Heart right ventricle (tissue), 16 donors: Measurements from ENCODE around the gene MYZAP. TPM values are rescaled to one million over a fixed set of nuclear protein-coding genes. Genes with fewer than 3 reads are reported as not detected.

Experiments
- ATAC-seq, 8 donors: fragments of 200-7000 bp; cut with Tn5 transposase; one replicate each; pipeline ENCODE4 v1.9.1; 2020; ENCODE audit warnings: mild to moderate bottlenecking in 8 of 8, moderate library complexity in 8 of 8, moderate number of reproducible peaks in 1 of 8
- DNase-seq, 2 donors: peaks; one replicate each; pipeline ENCODE4 v3.0.0-alpha.2; 2020
- H3K27ac ChIP-seq, 10 donors: fragments of 200-600 bp; sonication (generic) in 2 of 10; one replicate each; pipeline versions ENCODE4 v1.5.0 to v1.8.0; 2020 to 2022; ENCODE audit warnings: mild to moderate bottlenecking in 3 of 10
- H3K27me3 ChIP-seq, 7 donors: fragments of 200-600 bp; one replicate each; pipeline ENCODE4 v1.8.0; 2021 to 2022; ENCODE audit warnings: mild to moderate bottlenecking in 2 of 7
- H3K36me3 ChIP-seq, 9 donors: fragments of 200-600 bp; sonication (generic) in 1 of 9; one replicate each; pipeline versions ENCODE4 v1.5.0 to v1.8.0; 2020 to 2022; ENCODE audit warnings: mild to moderate bottlenecking in 2 of 9
- H3K4me1 ChIP-seq, 9 donors: fragments of 200-600 bp; sonication (generic) in 1 of 9; one replicate each; pipeline versions ENCODE4 v1.5.0 to v1.8.0; 2020 to 2022; ENCODE audit warnings: mild to moderate bottlenecking in 4 of 9
- H3K4me3 ChIP-seq, 10 donors: fragments of 200-600 bp; sonication (generic) in 2 of 10; one replicate each; pipeline versions ENCODE4 v1.5.0 to v1.8.0; 2020 to 2022; ENCODE audit warnings: mild to moderate bottlenecking in 7 of 10, moderate library complexity in 2 of 10
- H3K9me3 ChIP-seq, 11 donors: fragments of 200-600 bp in 10 of 11; sonication (generic) in 2 of 11; one replicate each; pipeline versions ENCODE4 v1.5.0 to v1.8.0; 2013 to 2022; ENCODE audit warnings: mild to moderate bottlenecking in 2 of 11, control low read depth in 1 of 11, moderate library complexity in 1 of 11
- WGBS, 2 donors: extraction: QIAGEN DNeasy Blood & Tissue Kit; methylation state at CpG; one replicate each; pipeline ENCODE4 v1.1.7; 2013; ENCODE audit warnings: inconsistent platforms in 1 of 2; 5-methylcytosine and 5-hydroxymethylcytosine counted together
- intact Hi-C, 10 donors: fragments of 100-400 bp; cut with DNase I; formaldehyde crosslinking; loops; one replicate each; pipeline versions ENCODE4 v1.11.1 to v1.14.2; 2022
- polyA plus RNA-seq, 2 donors: library from polyadenylated mRNA; stranded (reverse); fragments of 200-250 nt; gene quantifications; one replicate each; pipeline ENCODE4 v1.2.3, GENCODE V29; 2013
- total RNA-seq, 10 donors: library from RNA; stranded (reverse); fragmentation: NEBNext Ultra II Directional in 3 of 10; extraction: Animal tissue kit (Norgen Biotek cat#: 25700) in 3 of 10; gene quantifications; one replicate each; pipeline versions ENCODE4 v1.2.1 to v1.2.4, GENCODE V29; 2021 to 2023
- TF ChIP-seq, protein P1 (sequence below), 9 donors: fragments of 200-600 bp; sonication (generic) in 2 of 9; IDR thresholded peaks; one replicate each; pipeline versions ENCODE4 v1.5.0 to v1.8.0; 2021 to 2022; ENCODE audit warnings: antibody characterized with exemption in 9 of 9, mild to moderate bottlenecking in 5 of 9, moderate library complexity in 1 of 9
- donor health status: Arrhythmogenic right ventricular cardiomyopathy.
- donor health status: ischemic (EF 13 %, LVEDD 7.1; RV severe dilation, severe dysfunction).
- donor health status: healthy with polysubstance abuse.
- donor health status: DM: no; HTN: yes; CAD: no.
- donor health status: DM: no; HTN: no; CAD: no.
- donor health status: ischemic (EF 25% LVEDD 6.9; RV normal size, moderate dysfunction).
- donor health status: ischemic (EF 25% LVEDD 5.7; RV mildly dilated, moderate dysfunction).
- donor health status: healthy.
- donor health status: DM: yes; HTN: yes; CAD: no.
- donor health status: Ischemic cardiomyopathy.
- donor health status: ischemic (EF 35%, LVEDD 5.7; RV mildly dilated, moderate dysfunction).
- donor health status: nonischemic (EF 11% LVEDD 7.7; RV severe dilation, severe dysfunction).
- donor health status: DM: yes; HTN: yes; CAD: no.
- donor health status: PGD.
- donor health status: ischemic (EF 29% LVEDD 5.4; RV normal size, mild dysfunction).
- donor health status: nonischemic (EF 23%, LVEDD 6.1; RV moderate dilation, normal function).

MYZAP gene
- total and polyA plus RNA-seq, 12 donors: 197 to 1,280 (median 880) TPM

DNA sequence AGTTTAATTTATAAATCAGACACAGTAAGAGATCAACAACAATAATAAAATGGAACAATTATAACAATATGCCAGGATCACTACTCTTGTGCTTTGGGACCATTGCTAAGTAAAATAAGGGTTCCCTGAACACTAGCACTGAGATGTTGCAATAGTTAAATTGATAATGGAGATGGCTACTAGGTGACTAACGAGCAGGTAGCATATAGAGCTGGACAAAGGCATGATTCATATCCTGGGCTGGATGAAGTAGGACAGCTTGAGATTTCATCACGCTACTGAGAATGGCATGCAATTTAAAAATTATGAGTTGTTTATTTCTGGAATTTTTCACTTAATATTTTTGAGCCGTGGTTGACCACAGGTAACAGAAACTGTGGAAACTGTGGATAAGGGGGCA lies 20.7 kb upstream of the MYZAP start:
- Histone ChIP-seq H3K9me3 (no peaks in the 10 kb centered on the region), H3K36me3 (no peaks in the 10 kb centered on the region), H3K4me1 (peaks cover 0 to 22% (median 0%) of the 10 kb centered on the region in 9 donors), H3K27me3 (no peaks in the 10 kb centered on the region), H3K4me3 (no peak overlapping the region), H3K27ac (no peak overlapping the region)
- TF ChIP-seq, protein P1, sequence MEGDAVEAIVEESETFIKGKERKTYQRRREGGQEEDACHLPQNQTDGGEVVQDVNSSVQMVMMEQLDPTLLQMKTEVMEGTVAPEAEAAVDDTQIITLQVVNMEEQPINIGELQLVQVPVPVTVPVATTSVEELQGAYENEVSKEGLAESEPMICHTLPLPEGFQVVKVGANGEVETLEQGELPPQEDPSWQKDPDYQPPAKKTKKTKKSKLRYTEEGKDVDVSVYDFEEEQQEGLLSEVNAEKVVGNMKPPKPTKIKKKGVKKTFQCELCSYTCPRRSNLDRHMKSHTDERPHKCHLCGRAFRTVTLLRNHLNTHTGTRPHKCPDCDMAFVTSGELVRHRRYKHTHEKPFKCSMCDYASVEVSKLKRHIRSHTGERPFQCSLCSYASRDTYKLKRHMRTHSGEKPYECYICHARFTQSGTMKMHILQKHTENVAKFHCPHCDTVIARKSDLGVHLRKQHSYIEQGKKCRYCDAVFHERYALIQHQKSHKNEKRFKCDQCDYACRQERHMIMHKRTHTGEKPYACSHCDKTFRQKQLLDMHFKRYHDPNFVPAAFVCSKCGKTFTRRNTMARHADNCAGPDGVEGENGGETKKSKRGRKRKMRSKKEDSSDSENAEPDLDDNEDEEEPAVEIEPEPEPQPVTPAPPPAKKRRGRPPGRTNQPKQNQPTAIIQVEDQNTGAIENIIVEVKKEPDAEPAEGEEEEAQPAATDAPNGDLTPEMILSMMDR (IDR thresholded peaks at IDR 0.05): no peak
- DNase-seq (no peak), ATAC-seq (no peak)
- 75 to 76% methylated on average over 3 of the region's 3 CpGs for WGBS, 2 donors
- intact Hi-C loops: no loop called here

DNA sequence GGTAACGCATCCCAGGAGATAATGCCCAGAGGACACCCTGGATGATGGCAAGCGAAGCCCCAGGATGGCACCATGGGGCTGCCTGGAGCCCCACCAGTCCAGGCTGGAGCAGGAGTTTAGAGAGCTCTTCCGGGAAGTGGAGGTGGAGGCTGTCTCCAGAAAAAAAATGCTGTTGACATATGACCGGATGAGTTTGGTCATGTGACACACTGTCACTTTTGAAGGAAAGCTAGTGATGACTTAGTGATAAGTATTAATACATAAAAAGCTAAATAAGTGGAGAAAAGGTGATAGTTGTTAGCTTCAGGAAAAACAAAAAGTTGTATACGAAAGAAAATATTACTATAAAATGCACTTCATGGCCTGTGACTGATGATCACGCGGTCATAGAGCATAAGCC lies 20.0 kb upstream of the MYZAP start:
- DNase-seq: no peak
- whole genome bisulfite sequencing, 2 donors: 95 to 96% methylated on average over 7 of the region's 7 CpGs
- Histone ChIP-seq H3K27me3 (no peaks in the 10 kb centered on the region), H3K4me3 (no peak overlapping the region), H3K27ac (no peak overlapping the region), H3K36me3 (no peaks in the 10 kb centered on the region), H3K4me1 (peaks cover 0 to 20% (median 0%) of the 10 kb centered on the region in 9 donors), H3K9me3 (no peaks in the 10 kb centered on the region)
- intact Hi-C loops: no loop called here
- TF ChIP-seq, protein P1 (IDR thresholded peaks at IDR 0.05): no peak
- ATAC-seq: no peak

DNA sequence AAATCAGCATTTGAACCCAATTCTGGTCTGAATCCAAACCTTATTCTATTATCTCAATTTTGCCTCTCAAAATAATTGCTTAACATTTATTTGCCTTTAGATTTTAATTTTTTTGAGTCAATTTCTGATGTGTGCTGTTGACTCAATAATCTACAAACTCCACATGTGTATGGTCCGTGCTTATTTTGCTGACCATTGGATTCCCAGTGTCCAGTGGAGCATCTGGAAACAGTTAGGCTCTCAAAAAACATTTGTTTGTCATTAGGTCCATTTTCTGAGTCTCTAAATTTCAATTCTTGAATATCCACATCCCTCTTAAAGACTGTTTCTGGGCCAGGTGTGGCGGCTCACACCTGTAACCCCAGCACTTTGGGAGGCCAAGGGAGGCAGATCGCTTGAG lies 19.2 kb upstream of the MYZAP start:
- DNase-seq: no peak
- WGBS, 2 donors: 93 to 96% methylated on average over 3 of the region's 3 CpGs
- intact Hi-C loops: no loop called here
- TF ChIP-seq, protein P1 (IDR thresholded peaks at IDR 0.05): no peak
- H3K4me3 ChIP-seq: no peak overlapping the region
- H3K27me3 ChIP-seq: no peaks in the 10 kb centered on the region
- peak in 1 of 8 donors; percentile 60 for ATAC-seq
- H3K36me3 ChIP-seq: no peaks in the 10 kb centered on the region
- H3K9me3 ChIP-seq: no peaks in the 10 kb centered on the region
- H3K27ac ChIP-seq: no peak overlapping the region
- H3K4me1 ChIP-seq: peaks cover 0 to 12% (median 0%) of the 10 kb centered on the region in 9 donors

DNA sequence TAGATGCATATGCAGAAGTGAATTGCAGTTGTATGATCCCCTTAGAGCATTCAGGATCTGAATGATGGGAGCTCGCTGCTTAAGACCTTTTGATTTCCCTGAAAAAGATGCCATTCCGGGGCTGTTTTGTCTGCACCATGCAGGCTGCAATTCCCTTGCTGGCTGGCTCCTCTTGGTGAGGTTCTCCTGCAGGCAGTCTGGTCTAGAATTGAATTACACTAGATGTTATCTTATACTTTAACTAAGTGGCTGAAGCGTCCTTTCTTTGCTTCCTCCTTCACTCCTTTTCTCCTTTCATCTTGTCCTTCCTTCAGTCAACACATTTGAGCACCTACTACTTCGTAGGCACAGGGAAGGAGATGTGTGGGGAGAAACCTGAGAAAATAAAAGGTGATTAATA lies 18.6 kb upstream of the MYZAP start:
- DNase-seq (no peak), ATAC-seq (no peak)
- H3K4me1 ChIP-seq: peaks cover 0 to 7% (median 0%) of the 10 kb centered on the region in 9 donors
- no peak overlapping the region for H3K4me3 ChIP-seq
- 92 to 93% methylated on average over 4 of the region's 4 CpGs for WGBS, 2 donors
- no peaks in the 10 kb centered on the region for H3K27me3 ChIP-seq
- TF ChIP-seq, protein P1 (IDR thresholded peaks at IDR 0.05): no peak
- intact Hi-C loops: no loop called here
- H3K27ac ChIP-seq: no peak overlapping the region
- H3K9me3 ChIP-seq: no peaks in the 10 kb centered on the region
- no peaks in the 10 kb centered on the region for H3K36me3 ChIP-seq
